Fibroblast of lung (primary cell): ENCODE results near the gene TMC3.

ENCODE experiments used
- EZH2 ChIP-seq: IDR thresholded peaks from 2 replicates; pipeline ENCODE4 v1.5.1; 2012; ENCODE audit warnings: low read length, control low read depth, mild to moderate bottlenecking; ENCODE audit errors: missing control alignments
- TF ChIP-seq, protein P1 (sequence below), 2 donors: IDR thresholded peaks in 1 of 2; conservative IDR thresholded peaks in 1 of 2; 1 replicate in 1 of 2; 2 replicates in 1 of 2; pipeline ENCODE4 v1.5.1; 2011 to 2012; ENCODE audit warnings: low read length in 2 of 2, control low read depth in 1 of 2, inconsistent platforms in 1 of 2, low read depth in 1 of 2, mild to moderate bottlenecking in 1 of 2

DNA sequence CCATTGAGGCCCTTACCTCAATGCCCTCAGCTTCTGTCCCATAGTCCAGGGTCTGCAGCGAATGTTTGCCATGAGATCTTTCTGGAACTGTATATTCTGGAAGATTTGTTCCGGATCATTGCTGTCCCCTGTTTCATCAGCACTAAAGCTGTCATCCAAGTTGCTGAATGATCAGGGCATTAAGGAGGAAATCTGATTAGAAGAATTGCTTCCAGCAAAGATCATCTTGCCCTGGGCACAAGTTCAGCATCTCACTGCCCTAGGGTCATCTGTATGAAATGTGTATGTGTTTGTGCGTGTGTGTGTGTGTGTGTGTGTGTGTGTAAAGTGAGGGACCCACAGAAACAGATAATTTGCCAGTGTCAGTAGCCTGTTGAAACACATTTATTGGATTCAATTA is 1.4 kb downstream of the TMC3 start:
- TF ChIP-seq, protein P1, sequence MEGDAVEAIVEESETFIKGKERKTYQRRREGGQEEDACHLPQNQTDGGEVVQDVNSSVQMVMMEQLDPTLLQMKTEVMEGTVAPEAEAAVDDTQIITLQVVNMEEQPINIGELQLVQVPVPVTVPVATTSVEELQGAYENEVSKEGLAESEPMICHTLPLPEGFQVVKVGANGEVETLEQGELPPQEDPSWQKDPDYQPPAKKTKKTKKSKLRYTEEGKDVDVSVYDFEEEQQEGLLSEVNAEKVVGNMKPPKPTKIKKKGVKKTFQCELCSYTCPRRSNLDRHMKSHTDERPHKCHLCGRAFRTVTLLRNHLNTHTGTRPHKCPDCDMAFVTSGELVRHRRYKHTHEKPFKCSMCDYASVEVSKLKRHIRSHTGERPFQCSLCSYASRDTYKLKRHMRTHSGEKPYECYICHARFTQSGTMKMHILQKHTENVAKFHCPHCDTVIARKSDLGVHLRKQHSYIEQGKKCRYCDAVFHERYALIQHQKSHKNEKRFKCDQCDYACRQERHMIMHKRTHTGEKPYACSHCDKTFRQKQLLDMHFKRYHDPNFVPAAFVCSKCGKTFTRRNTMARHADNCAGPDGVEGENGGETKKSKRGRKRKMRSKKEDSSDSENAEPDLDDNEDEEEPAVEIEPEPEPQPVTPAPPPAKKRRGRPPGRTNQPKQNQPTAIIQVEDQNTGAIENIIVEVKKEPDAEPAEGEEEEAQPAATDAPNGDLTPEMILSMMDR (conservative IDR thresholded peaks at IDR 0.05 in 1 of 2, IDR thresholded peaks at IDR 0.05 in 1 of 2; ENCODE audit: low read depth in 1 of 2, low read length in 2 of 2): no peak
- TF ChIP-seq EZH2: no peak
